ENCODE data around the gene FAM24A.

DNA sequence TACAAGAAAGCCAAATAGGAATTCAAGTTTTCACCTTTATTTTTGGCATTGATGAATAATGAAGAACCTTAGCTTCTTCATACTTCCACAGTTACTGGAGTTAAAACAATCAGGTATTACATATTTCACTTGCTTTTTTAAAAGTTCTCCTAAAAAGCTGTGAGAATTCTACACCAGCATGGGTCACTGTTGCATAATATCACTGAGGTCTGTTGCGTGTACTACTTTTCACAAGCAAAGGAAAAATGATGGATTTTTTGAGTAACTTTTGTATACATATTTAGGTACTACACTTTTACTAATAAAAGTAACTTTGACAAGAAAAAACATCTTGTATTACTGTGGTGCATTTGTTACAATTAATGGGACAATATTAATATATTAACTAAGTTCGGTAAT lies 46.2 kb upstream of the FAM24A start:
- TF ChIP-seq, protein P1, sequence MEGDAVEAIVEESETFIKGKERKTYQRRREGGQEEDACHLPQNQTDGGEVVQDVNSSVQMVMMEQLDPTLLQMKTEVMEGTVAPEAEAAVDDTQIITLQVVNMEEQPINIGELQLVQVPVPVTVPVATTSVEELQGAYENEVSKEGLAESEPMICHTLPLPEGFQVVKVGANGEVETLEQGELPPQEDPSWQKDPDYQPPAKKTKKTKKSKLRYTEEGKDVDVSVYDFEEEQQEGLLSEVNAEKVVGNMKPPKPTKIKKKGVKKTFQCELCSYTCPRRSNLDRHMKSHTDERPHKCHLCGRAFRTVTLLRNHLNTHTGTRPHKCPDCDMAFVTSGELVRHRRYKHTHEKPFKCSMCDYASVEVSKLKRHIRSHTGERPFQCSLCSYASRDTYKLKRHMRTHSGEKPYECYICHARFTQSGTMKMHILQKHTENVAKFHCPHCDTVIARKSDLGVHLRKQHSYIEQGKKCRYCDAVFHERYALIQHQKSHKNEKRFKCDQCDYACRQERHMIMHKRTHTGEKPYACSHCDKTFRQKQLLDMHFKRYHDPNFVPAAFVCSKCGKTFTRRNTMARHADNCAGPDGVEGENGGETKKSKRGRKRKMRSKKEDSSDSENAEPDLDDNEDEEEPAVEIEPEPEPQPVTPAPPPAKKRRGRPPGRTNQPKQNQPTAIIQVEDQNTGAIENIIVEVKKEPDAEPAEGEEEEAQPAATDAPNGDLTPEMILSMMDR (conservative IDR thresholded peaks at IDR 0.05 in 1 of 2, IDR thresholded peaks at IDR 0.05 in 1 of 2; ENCODE audit: low read depth in 1 of 2, low read length in 2 of 2): no peak
- TF ChIP-seq EZH2 (IDR thresholded peaks at IDR 0.05; ENCODE audit: low read length, missing control alignments): no peak

Data from fibroblast of lung (primary cell).